T-helper 2 cell treated with Interferon-gamma antibody and Interleukin-4, amounts not matched to agents 100 ng/mL and 5 ng/mL, for 36 hours (primary cell): Measurements from ENCODE around the gene HOXC10. TPM values are rescaled to one million over a fixed set of nuclear protein-coding genes. Genes with fewer than 3 reads are reported as not detected.

Experiments
- intact Hi-C: fragments of 100-400 bp; cut with micrococcal nuclease; formaldehyde crosslinking; loops from one replicate; pipeline ENCODE4 v1.15.1; 2023
- total RNA-seq: library from RNA; stranded (reverse); gene quantifications from 2 replicates; pipeline ENCODE4 v1.2.3, GENCODE V29; 2022

The HOXC10 gene
- total RNA-seq, 1 donor from 2014 or later: not detected

GRCh38 chr12:53950437-53950773, 34.5 kb upstream of the HOXC10 start:
- intact Hi-C loops: loop anchor here (5.0 kb wide), 1 partner anchor 47 kb away; no protein-coding TSS in a partner anchor

DNA sequence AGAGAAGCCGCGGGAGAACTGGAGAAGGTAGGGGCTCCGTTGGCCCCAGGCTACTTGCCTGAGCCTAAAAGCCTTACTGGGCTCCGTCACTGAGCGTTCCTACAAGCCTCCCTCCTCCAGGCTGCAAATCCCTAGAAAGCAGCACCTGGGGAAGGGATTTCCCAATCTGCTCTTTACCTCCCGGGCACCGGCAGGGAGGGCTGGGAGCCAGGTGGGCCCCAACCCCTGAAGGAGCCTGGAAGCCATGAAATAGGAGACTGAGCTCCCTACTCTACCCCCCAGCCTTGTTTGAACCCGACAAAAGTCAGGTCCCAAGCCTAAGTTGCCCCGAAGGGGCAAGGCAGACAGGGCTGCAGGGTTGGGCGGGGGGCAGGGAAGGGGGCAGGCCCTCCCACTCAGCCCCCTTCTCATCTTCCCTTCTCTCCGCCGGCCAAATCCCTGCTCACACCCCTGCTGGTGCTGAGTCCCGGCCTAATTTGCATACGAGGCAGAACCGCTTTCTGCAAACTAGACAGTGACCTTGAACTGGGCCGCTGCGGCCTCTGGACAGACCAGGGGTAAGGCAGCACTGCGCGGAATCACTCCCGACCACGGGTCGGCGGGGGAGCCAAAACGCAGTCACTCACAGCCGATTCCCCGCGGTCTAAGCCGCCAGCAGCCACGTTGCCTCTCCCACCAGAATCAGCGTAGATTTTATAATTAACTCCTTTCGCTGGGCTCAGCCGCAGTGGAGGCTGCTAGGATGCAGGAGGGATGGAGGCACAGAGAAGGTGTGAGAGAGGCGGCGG, 34.0 kb upstream of the HOXC10 start:
- intact Hi-C loops: loop anchor here (5.0 kb wide), 1 partner anchor 46 kb away; no protein-coding TSS in a partner anchor

DNA sequence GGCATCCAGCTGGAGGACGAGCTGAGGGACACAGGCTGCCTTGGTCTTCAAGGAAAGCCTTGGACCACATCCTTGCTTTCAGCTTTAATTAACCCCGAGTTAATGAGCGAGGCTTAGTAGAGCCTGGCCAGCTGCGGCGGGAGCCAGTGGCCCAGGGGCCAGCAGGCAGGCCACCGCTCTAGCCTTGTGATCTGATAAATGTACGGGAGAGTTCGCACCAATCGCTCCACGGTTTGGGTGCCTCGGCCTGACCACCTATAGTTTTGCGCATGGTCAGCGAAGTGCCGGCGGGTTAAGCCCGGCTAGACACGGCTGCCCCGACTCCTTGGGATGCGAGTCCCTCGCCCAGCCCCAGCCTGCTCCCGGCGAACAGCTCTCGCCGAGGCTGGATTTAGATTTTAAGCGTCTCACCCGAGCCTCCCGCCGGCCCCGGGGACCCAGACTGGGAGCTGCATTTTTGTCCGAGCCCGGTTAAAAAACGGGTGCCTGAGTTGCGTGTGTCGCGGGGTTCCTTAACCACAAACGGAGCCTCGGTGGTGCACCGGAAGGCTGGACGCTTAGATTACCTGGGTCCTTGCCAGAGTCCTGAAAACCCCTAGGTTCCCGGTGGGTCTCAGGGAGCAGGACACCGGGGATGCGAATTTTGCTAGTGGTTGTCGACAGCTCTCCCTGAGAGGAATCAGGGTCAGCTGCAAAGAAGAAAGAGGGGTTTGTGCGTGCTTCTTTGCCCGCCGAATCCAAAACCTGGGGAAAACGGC, 33.2 kb upstream of the HOXC10 start:
- intact Hi-C loops: loop anchor here (2.0 to 5.0 kb wide), 2 partner anchors 23 to 46 kb away; partner anchors contain the start of gene HOTAIR

GRCh38 chr12:53952335-53952694, 32.6 kb upstream of the HOXC10 start:
- intact Hi-C loops: loop anchor here (2.0 to 5.0 kb wide), 2 partner anchors 22 to 45 kb away; partner anchors contain the start of gene HOTAIR

GRCh38 chr12:53952871-53953734, 31.8 kb upstream of the HOXC10 start:
- intact Hi-C loops: loop anchor here (2.0 to 5.0 kb wide), 2 partner anchors 22 to 44 kb away; partner anchors contain the start of gene HOTAIR

GRCh38 chr12:53953831-53954693, 30.9 kb upstream of the HOXC10 start:
- intact Hi-C loops: loop anchor here (2.0 to 5.0 kb wide), 2 partner anchors 21 to 43 kb away; partner anchors contain the start of gene HOTAIR

- intact Hi-C loops: loop anchor here (5.0 kb wide), 1 partner anchor 43 kb away; no protein-coding TSS in a partner anchor
These were observed 30.3 kb upstream of the HOXC10 start, which contains the start of gene HOXC12 for GRCh38 chr12:53954694-53955035. HOXC12 (plus strand) TSS chr12:53954903; CDS start chr12:53954930, 27 bp downstream.

DNA sequence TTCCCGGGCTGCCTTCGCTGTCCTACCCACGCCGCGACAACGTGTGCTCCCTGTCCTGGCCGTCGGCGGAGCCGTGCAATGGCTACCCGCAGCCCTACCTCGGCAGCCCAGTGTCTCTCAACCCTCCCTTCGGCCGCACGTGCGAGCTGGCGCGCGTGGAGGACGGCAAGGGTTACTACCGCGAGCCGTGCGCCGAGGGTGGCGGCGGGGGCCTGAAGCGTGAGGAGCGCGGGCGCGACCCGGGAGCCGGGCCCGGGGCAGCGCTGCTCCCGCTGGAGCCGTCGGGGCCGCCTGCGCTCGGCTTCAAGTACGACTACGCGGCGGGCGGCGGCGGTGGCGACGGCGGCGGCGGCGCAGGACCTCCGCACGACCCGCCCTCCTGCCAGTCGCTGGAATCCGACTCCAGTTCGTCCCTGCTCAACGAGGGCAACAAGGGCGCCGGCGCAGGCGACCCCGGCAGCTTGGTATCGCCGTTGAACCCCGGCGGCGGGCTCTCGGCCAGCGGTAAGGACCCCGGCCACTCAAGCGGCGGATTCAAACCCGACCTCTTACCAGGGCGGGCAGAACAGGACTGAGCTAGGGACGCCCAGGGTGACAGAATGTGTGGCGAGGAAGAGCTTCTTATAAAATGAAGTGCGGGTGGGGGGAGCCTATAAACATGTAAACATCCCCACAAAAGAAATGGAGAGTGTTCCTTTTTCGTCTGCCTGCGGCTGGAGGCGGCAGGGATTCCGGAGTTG, 29.7 kb upstream of the HOXC10 start:
- intact Hi-C loops: no loop called here

DNA sequence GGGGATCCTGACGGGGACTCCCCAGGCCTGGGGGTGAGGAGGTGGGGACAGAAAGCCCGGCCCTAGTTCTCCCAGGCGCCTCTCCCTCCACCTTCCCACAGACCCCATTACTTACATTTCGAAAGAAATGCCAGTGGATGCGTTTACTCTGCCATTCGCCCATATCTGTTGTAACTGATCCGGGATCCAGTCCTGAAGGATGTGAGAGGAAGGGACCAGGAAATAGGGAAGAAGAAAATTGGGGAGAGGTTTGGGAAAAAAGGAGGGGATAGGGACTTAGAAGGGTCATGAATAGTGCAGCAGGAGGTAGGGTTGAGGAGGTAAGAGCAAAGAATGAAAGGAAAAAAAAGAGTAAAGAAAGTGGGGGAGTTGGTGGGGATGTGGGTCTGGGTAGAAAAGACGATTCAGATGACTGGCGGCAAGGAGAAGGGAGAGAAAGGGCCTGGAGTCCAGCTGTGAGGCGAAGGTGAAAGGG, 29.1 kb upstream of the HOXC10 start:
- intact Hi-C loops: no loop called here

DNA sequence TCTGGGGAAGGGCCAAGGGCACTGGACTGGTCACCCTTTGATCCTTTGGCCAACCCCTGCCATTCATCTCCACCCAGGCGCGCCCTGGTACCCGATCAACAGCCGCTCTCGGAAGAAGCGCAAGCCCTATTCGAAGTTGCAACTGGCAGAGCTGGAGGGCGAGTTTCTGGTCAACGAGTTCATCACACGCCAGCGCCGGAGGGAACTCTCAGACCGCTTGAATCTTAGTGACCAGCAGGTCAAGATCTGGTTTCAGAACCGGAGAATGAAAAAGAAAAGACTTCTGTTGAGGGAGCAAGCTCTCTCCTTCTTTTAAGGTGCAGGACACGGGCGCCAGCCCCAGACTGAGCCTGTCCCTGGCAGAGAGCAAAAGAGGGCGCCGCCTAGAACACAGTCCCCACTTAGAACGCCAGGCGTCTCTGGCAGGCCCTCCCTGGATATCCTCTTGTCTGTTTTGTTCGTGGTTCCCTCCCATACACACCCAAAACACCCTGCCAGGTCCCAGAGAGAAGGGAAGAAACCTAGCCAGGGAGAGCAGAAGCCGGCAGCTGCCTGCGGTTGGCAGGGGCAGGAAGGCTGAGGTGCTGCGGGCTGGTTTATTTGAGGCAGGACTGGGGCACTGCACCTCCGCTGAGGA, 28.6 kb upstream of the HOXC10 start:
- intact Hi-C loops: no loop called here

DNA sequence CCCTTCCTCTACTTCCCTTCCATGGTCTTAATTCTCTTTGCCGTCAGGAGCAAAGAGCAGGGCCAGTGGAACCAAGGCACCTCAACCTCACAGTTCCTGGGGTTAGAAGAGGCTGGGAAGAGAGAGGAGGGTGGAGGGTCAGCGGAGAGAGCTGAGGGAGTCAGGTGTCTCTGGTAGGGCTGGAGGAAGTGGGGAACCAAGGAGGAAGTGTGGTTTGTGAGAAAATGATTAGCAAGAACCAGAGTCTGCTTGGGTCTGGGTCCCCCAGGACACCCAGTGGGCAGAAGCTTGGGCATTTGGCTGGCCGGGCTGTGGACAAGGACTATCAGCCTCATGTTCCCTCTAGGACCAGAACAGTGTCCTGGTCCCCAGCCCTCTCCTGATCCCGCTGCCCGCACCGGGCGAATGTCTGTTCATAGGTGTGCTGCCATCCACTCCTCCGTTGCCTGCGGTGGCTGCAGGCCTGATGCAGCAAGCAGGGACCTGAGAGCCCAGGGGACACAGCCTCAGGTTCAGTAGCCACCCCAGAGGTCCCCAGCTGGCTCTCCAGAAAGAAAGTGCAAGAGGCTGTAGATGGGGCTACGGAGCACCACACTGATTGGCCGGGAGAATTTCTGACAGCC, 27.9 kb upstream of the HOXC10 start:
- intact Hi-C loops: no loop called here

DNA sequence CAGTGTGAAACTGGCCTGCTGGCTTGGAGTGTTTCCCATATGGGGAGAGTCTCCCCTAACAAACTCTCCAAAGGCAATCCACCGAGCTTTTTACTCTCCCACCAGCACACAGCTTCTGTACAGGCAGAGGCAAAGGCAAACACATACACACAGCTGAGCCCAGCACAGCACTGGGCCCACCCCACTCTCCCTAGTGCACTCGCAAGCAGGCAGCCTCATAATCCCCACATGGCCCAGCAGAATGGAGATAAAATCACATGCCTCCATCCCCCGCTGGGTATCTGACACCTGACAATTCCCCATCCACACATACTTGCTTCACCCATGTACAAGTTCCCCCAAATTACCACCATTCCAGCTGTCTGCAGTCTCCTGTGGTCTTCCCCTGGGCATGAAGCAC, 26.8 kb upstream of the HOXC10 start:
- intact Hi-C loops: no loop called here

- intact Hi-C loops: no loop called here
These were observed 25.6 kb upstream of the HOXC10 start for GRCh38 chr12:53959314-53959713.

- intact Hi-C loops: loop anchor here (5.0 kb wide), 1 partner anchor 92 kb away; the partner anchor contains the start of gene HOXC4
These were observed 24.5 kb upstream of the HOXC10 start for GRCh38 chr12:53960187-53961024.

GRCh38 chr12:53961025-53961761, 23.8 kb upstream of the HOXC10 start:
- intact Hi-C loops: loop anchor here (5.0 kb wide), 1 partner anchor 91 kb away; the partner anchor contains the start of gene HOXC4

DNA sequence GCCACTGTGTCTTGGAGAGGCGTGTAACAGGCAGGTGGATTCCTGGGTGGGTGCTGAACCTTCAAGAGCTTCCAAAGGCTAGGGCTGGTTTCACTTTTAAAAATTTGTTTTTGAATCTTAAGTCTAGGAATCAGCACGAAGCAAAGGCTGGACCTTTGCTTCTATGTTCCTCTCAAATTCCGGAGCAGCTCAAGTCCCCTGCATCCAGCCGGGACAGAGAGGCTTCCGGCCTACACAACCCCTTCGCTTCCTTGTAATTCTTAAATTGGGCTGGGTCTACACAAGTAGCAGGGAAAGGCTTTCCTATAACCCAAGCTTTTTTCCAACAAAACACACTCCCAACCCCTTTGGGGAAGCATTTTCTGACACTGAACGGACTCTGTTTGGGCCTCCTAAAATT, 21.9 kb upstream of the HOXC10 start:
- intact Hi-C loops: loop anchor here (5.0 kb wide), 1 partner anchor 89 kb away; the partner anchor contains the start of gene HOXC4
